Adrenal gland (tissue), 5 donors: Measurements from ENCODE around the gene TCEA2.

Source experiments
- CTCF ChIP-seq, 6 experiments: fragments of 450-650 bp in 4 of 6; fragments of 200-600 bp in 2 of 6; sonication (generic) in 1 of 6; IDR thresholded peaks; 1 replicate in 5 of 6; 2 replicates in 1 of 6; pipeline versions ENCODE4 v1.5.1 to v1.8.0; 2016 to 2021; ENCODE audit warnings: antibody characterized with exemption in 6 of 6, mild to moderate bottlenecking in 2 of 6, moderate library complexity in 1 of 6
- POLR2A ChIP-seq, 2 donors: fragments of 450-650 bp; IDR thresholded peaks; one replicate each; pipeline ENCODE4 v1.6.1; 2017; ENCODE audit warnings: antibody characterized with exemption in 2 of 2, mild to moderate bottlenecking in 2 of 2, moderate library complexity in 1 of 2
- donor health status: DM: no; HTN: no; CAD: no.

DNA sequence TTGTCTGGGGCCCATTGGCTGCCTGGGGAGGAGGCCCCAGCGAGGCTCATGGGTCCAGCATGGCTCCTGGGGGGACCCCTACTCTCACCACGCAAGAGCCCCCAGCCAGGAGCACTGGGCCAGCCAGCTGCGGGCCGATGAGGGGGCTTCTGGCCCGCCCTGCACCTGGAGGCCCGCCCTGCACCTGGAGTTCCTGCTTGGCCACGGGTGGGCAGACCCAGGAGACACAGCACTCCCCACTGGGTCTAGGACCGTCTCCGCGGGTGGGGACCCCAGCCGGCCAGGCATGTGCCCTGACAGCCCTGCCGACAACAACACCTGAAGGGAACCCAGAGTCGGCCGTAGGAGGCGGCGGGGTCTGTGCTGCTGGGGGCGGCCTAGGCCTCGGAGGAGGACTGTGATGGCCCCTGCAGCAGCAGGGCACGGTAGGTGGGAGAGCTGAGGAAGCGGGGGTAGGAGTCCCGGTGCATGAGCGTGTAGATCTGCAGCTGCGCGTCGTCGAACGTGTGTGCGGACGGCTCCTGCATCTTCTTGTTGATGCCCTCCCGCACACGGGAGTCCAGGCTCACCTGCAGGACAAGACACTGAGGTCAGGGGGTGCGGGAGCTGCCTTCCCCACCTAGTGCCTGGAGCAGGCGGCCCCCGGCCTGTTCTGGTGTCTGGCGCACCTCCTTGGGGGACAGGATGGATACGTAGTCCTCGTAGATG, 10.6 kb downstream of the TCEA2 start:
- TF ChIP-seq CTCF (IDR thresholded peaks at IDR 0.05) (no peak), POLR2A (IDR thresholded peaks at IDR 0.05) (no peak)
